HG02938 (cell line): Measurements from ENCODE around the gene VPS45.

Experiments used
- ATAC-seq: cut with Tn5 transposase; IDR thresholded peaks from one replicate; pipeline ENCODE4 v1.9.1; 2021; ENCODE audit warnings: mild to moderate bottlenecking, moderate library complexity; ENCODE audit not compliant: unreplicated experiment

The VPS45 gene

DNA sequence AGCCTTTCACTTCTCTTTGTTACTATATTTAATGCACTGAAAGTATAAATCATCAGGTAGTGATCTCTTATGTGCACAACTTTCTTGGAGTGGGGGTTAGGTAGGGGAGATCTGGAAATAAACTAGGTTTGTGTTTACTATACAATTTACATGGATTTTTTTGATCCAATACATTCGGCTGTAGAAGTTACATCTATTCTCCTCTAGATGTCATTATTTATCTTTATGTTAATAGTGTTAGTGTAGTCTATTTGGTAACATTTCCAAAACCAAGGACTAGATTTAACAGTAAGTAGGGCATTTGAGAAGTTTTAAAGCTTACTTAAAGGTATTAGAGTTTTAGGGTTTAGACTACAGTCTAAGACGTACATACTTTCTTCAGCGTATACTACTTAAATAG lies 5.4 kb downstream of the VPS45 start:
- no peak for ATAC-seq

DNA sequence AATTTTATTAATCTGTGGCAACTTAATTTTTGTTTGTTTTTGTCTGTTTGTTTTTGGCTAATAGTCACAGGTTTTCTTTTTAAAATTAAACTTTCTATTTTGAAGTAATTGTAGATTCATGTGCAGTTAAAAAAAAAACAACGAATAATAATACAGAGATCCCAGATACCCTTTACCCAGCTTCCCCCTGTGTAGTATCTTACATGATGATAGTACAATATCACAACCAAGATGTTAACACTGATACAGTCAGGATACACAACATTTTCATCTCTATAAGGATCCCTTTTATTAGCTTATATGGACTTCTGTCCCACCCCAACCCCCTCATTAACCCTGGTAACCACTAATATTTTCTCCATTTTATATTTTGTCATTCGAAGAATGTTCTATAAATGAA lies 5.9 kb downstream of the VPS45 start:
- no peak for ATAC-seq

DNA sequence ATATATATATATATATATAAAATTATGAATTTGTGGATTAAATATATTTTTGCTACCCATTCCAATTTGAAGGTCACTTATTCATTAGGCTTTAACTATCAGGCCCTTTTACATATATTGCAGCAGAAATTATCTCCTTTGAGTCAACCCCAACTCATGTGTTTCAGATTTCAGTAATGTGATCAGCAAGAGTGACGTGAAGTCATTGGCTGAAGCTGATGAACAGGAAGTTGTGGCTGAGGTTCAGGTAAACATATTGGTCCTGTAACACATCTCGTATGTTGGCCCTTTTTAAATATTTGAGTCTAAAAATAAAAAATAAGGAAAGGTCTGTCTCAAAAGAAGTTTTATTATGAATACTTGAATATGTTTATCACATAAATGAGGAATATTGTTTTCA lies 8.5 kb downstream of the VPS45 start:
- ATAC-seq: no peak

DNA sequence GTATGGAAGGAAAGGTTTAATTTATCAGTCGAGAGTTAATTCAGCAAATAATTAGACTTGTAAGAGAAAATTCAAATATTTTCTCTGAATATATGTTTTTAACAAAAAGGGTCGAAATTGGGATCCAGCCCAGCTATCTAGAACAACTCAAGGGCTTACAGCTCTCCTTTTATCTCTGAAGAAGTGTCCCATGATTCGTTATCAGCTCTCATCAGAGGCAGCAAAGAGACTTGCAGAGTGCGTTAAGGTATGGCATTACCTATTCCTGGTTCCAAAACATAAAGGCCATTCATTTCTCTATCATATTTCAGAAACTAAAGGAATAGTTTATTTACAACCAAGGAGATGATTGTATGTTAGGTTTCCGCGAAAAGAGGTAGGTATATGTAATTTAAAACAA lies 9.4 kb downstream of the VPS45 start:
- ATAC-seq: no peak

DNA sequence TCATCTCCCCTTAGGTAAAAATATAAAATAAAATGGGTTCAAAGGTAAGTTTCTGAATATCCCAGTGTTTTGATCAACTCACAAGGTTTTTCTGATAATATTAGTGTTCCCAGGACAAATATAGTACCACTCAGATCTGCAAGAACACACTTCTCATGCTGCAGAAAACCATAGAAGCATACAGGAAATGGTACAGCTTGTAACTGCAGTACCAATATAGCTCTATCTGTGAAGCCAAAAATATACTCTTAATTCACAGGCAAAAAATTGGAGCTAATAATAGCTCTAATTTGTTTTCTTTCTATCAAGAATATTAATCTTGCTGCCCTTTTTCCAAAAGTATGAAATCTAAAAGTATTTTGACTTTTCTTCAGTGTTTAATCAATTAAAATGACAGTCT lies 13.2 kb downstream of the VPS45 start:
- ATAC-seq: no peak

DNA sequence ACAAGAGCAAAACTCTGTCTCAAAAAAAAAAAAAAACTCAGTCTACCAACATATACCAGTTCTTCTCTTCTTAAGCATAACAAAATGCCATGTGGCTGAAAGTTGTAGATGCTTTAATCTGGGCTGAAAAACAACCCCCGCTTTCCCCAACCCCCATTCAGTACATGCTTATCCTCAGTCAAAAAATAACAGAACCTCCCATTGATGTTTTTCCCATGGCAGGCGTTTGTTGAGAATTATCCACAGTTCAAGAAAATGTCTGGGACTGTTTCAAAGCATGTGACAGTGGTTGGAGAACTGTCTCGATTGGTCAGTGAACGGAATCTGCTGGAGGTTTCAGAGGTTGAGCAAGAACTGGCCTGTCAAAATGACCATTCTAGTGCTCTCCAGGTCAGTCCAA lies 14.9 kb downstream of the VPS45 start:
- no peak for ATAC-seq

DNA sequence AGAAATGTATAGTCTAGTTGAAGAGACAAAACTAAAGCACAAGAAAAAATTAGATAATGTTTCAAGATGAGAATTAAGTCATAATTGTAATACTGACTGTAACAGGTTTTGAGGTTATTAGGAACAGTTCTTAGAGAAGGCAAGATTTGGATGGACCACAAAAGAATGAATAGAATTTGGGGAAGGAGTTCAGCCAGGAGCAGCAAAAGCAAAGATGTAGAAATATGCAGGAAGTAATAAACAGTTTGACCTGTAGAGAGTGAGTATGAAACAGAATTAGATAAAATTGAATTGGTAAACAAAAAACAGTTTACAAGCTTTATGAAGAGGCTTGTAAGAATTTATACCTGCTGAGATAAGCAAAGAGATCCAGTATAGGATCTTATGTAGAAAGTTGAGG lies 16.3 kb downstream of the VPS45 start:
- no peak for ATAC-seq

DNA sequence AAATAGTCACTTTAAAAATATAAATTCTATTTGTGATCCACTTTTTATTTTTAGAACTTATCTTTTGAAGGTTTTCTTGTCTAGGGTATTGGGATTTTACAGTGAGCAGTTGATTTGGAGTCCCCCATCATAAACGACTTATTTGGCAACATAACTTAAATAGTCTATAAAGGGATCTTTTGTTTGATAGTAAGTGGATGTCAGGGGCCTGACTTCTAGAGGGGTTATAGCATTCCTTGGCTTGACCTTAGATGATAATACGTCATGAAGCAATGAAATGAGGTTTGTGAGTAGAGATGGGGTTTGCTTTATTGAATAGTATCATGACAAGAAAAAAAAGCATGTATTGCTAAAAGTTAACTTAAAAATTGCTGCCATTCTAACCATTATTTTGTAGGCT lies 17.8 kb downstream of the VPS45 start:
- ATAC-seq: no peak

DNA sequence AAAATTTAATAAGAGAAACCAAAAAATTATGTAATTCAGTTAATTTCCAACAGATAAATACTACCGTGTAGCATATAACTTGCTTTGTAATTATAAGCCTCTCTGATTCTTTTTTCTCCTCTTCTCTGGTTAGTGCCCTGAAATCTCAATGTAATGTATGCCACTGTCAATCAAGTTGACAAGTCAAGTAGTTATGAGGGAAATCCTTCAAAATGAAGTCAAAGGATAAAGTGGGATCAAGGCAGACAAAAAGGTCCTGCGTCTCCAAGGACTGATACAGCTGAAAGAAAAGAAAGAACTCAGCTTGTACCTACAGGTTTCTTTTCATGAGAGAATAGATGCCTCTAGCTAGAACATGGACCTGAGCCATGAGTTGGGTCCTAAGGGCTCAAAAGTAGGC lies 19.8 kb downstream of the VPS45 start:
- ATAC-seq: no peak

DNA sequence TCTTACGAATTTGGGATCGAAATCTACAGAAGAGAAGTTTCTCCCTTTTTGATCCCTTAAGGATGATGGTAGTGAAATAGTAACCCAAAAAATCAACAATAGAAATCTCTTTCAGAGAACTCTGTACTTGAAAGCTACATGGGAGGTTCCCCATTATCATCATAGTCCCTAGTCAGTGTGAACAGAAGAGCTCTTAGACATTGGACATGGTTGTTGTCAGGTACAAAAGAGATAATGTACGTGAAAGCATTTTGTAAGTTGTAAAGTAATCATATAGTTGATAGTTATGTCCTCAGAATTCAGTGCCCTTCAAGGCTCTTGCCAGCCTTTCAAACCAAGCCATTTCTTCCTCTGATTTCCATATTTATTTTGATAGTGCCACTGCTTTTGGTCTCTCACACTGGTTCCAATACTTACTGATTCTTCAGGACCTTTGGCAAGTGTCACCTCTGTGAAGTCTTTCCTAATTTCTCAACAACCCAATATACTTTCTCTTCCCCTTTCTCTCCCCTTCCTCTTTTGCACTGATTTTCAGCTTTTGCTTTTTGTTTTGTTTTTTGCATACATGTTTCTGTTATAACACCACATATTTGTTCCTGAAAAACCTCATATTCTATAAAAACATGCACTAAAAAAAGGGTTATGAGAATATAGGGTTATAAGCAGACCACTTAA lies 22.4 kb downstream of the VPS45 start:
- ATAC-seq: no peak

DNA sequence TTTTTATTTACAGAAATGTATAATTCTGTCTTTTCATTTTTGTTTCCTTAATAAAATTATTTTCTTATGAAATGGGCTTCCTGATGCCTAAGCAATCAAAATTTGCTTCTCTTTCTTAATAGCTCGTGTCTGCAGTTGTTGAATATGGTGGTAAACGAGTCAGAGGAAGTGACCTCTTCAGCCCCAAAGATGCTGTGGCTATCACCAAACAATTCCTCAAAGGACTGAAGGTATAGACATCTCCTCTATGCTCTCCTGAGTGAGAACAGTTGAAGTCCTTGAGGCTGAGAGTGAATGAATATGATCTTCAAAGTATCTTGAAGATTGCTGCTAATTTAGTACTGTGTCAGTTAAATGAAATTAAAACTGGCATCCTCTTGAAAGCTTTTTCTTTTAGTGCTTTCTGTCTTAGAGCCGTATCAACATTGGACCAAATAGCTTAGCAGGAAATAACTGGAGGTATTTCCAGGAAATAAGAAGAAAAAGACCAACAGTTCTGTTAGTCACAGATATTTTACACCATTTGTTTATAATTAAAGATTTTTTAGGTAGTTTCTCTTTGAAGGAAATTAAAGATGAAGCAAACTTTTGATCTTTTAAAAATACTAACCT lies 24.7 kb downstream of the VPS45 start:
- no peak for ATAC-seq

DNA sequence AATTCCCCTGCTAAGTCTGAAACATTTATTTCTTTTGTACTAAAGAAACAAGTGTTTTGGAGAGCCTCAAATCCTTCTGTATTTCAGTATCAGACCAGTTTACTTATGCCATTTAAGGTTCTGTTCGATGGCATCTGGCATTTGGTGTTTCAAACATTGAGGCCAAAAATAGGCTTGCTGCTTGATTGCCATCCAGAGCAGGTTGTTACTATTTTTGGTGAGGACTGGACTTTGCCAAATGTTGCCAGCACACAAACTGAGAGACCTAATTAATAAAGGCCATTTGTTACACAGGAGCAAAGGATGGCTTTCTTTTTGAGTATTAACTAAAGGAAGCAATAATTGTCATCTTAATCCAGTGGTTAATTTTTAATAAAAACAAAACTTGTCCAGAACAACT lies 26.2 kb downstream of the VPS45 start:
- no peak for ATAC-seq

DNA sequence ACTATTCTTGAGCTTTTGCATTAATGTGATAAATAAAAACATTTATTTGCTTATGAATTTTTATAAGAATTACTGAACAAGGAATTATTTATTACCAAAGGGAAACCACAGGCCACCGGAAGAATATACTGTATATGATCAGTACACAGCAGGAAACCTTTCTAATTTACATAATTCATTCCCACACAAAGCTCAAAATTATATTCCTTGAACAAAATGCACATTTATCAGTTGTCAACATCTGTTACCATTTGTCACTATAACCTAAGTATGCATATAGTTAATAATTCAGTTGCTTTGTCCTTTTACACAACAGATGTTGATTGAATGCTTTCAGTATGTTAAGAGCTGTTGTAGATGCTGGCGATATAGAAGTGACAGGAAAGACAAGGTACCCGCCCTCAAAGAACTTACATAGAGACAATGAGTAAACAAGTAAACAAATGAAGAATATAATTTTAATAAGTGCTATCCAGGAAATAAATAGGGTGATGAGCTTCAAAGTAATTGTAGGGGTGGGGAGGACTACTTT lies 27.2 kb downstream of the VPS45 start:
- ATAC-seq: no peak

DNA sequence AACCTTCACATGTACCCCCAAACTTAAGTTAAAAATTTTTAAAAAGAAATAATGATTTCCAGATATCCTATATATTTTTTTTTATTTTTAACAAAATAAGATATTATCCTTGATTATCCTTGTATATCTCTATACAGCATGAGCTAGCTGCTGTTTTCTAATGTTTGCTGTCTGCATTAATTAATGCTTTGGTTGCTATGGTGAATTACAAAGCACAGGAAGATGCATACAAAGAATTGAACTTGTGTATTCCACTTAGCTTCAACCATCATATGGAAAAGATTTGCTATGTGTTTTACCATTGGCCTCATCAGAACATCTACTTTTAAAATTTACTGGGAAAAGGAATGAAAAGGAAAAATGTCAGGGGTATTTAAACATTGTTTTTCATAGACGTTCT lies 35.4 kb downstream of the VPS45 start:
- ATAC-seq: no peak

DNA sequence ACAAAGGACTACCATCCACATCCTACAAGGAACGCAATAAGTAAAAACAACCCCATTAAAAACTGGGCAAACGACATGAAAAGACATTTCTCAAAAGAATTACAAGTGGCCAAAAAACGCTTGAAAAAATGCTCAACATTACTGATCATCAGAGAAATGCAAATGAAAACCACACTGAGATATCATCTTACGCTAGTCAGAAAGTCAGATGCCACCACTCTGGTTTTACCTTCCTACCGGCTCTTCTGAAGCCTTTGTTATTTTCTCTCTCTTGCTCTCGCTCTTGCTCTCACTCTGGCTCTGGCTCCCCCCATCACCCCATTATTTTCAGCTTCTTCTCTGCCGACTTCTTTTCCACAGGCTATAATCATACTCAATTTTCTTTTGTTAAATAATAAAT lies 38.8 kb downstream of the VPS45 start:
- no peak for ATAC-seq

DNA sequence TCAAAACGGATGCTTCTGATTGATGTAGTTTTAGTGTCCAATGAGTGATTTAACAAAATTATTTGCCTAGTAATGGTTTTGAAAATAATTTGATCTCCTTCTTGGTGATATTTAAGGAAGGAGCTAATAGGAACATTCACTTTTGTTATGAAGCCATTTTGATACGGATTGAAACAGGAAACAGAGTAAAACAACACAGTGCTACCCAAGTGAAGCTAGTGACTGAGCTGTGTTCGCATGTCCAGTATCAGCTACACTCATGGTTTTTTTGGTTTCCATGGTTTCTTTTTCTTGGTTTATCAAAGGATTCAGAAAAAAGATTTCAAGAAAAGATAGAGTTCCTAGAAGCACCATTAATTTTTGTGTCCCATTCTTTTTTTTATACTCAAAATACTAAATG lies 42.0 kb downstream of the VPS45 start:
- no peak for ATAC-seq

DNA sequence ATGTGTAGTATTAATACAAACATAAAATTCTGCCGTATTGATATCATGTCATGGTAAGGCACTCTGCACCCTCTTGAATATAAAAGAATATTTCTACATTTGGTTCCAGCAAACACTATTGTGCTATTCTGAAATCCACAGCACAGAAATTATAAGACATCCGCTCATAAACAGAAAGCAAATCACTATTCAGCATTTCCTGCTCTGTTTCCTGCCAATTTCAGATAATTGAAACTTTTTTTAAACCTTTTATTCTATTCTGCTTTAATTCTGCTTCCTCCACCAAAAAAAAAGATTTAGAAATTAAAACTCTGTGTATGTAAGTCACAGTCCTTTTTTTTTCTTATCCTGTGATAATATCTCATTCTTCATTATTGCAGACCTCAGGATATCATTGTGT lies 42.5 kb downstream of the VPS45 start:
- no peak for ATAC-seq

DNA sequence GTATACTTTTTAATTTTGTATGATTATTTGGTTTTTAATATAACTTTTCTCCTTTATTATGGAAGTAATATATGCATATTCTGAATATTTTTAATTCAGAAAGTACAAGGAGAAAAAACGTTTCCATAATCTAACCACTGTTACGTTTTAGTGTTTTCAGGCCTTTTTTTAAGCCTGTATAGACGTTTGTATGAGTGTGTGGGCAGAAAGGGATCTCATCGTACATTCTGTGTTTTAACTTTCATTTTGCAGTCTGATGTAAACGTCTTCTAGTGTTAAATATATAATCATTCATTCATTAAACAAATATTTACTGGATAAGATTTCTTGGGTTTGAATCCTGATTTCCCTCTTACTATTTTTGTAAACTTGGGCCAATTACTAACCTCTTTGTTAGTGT lies 44.1 kb downstream of the VPS45 start:
- no peak for ATAC-seq

DNA sequence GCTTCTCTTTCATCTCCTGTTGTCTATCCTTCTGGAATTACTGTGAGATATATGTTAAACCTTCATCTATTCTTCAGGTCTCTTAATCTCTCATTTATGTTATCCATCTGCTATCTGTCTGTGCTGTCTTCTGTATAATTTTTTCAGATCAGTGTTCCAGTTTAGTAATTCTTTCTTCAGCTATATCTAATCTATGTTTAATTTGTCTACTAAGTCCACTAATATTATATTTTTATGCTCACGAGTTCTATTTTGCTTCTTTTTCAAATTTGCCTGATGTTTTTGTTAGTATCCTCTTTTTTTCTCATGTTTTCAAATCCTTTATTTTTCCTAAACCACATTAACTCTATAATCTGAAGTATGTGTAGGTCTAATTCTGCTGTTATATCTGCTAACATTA lies 47.5 kb downstream of the VPS45 start:
- no peak for ATAC-seq

DNA sequence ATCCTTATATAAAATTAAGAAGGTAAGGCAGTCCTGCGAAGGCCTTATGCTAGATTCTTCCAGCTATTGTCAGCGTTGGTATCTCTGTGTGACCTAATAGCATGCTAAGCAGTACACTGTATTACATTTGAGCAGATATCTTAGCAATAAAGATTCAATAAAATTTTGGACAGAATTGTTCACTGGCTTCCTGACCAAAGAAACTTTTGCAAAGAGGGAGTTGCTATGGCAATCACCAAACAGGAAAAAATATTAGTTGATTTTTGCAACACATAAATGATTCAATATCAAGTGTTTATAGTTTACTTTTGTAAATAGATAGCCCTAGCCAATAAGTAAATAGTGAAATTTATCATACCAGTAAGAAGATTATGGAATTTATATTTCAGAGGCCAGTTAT lies 51.1 kb downstream of the VPS45 start:
- ATAC-seq: no peak

DNA sequence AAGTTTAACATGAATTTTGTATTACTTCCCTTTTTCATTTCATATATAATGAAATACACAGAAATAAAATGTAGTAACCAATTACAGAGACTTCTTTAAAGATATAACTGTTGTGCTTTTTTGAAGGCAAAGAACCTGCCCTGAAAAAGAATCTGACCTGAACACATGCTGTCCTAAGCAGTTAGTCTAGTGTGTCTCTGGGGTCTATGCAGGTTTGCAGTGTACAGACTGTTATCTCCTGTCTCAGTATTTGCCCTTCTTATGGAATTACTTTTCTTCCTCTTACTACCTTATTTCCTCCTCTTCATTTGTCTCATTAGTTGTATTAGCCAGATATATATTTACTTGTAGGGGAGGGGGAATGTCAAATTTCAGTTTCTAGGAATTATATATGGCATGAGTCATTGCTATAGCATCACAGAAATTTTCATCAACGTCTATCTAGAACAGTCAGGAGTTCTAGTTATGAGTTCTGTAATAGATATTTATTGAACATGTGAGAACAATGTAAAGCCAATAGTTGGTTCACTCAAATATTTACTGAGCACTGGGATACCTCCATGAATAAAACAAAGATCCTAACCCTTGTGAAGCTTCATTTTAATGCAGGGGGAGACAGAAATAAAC lies 53.8 kb downstream of the VPS45 start:
- no peak for ATAC-seq

DNA sequence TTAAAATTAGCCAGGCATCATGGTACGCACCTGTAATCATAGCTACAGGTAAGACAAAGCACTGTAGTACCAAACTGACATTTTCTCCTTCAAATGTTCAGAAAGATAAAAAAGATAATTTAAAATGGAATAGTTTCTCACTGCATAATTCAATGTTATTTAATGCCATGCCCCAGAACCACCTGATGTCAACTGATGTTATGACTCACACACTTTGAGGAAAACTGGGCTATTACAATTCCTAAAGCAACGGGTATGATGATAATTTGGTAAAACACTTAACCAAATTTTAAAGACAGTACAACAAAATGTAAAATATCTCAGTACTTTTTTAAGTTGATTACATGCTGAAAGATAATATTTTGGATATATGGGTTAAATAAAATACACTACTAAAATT lies 59.2 kb downstream of the VPS45 start:
- no peak for ATAC-seq
